GM21367 (cell line): ENCODE data around the gene PGGHG.
"Not testable (repeated sequence)": the region's sequence is repeated elsewhere in the genome, so short reads cannot be mapped to it uniquely, and the experiment has no call there.

Source experiments
- ATAC-seq: cut with Tn5 transposase; IDR thresholded peaks from one replicate; pipeline ENCODE4 v1.9.1; 2021; ENCODE audit not compliant: unreplicated experiment

Gene PGGHG

DNA sequence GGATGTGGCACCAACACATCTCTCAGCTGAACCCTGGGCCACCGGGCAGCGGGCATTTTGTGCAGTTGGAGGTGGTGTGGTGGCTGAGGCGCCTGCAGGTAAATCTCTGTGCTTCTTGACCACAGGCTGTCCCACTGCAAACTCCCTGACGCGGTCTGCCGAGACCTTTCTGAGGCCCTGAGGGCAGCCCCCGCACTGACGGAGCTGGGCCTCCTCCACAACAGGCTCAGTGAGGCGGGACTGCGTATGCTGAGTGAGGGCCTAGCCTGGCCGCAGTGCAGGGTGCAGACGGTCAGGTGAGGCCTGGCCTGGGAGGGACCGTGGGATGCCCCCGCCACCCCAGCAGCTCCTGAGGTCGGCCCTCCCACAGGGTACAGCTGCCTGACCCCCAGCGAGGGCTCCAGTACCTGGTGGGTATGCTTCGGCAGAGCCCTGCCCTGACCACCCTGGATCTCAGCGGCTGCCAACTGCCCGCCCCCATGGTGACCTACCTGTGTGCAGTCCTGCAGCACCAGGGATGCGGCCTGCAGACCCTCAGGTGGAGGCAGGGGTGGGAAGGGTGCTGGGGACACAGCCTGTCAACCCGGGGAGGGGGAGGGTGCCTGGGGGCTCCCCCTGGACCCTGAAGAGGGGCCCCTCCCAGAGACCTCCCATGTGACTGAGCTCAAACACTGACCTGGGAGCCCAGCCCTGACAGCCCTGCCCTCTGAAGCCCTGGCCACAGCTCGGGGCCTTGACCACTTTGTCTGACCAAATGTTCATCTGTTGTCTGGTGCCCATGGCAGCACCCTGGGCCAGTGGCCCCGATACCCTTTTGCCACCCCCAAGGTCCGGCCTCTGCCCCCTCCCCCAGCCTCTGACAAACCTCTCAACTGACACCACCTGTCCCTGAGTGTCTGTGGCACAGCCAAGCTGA lies 4.6 kb upstream of the PGGHG start:
- no peak for ATAC-seq

DNA sequence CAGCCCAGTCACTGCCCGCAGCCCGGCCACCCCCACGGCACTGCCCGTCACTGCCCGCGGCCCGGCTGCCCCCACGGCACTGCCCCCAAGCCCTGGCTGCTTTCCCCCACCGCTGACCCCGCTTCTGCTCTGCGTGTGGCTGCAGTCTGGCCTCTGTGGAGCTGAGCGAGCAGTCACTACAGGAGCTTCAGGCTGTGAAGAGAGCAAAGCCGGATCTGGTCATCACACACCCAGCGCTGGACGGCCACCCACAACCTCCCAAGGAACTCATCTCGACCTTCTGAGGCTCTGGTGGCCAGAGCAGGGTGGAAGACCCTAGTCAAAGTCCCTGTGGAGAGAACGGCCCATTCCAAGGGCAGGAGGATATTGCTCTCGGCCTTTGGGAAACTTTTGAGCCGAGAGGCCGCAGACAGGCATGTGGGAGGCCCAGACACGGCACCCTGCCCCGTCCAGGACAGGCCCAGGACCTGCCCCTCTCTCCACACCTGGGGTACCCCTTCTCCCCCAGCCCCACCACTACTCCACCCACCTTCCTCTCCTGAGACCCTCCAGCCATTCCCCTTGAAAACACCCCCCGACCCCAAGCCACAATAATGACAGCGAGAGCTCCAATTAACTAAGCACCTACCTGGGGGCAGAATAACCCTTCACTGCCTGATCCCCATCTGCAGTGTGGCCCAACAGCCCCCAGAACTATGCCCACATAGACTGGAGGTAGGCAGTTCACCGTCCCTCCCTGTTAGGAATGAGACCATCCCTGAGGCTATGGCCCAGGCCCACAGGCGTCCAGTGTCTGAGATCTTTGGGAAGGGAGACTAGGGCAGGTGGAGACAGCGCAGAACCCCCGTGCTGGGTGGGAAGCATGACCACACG lies 3.7 kb upstream of the PGGHG start:
- no peak for ATAC-seq

DNA sequence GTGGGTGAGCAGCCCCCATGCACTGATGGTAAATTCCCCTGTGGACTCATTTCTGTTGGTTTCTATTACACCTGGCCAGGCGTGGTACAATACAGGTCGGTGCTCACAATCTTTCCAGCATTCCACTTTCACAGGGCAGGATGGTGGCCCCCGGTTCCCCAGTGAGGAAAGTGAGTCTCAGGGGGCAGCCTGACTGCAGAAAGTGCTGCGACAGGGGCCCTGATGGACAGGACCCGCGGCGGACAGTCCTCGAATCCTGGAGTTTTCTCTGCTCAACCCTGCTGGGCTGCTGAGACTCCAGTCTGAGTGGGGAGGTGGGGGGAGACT lies 3.1 kb upstream of the PGGHG start:
- ATAC-seq, result no peak

DNA sequence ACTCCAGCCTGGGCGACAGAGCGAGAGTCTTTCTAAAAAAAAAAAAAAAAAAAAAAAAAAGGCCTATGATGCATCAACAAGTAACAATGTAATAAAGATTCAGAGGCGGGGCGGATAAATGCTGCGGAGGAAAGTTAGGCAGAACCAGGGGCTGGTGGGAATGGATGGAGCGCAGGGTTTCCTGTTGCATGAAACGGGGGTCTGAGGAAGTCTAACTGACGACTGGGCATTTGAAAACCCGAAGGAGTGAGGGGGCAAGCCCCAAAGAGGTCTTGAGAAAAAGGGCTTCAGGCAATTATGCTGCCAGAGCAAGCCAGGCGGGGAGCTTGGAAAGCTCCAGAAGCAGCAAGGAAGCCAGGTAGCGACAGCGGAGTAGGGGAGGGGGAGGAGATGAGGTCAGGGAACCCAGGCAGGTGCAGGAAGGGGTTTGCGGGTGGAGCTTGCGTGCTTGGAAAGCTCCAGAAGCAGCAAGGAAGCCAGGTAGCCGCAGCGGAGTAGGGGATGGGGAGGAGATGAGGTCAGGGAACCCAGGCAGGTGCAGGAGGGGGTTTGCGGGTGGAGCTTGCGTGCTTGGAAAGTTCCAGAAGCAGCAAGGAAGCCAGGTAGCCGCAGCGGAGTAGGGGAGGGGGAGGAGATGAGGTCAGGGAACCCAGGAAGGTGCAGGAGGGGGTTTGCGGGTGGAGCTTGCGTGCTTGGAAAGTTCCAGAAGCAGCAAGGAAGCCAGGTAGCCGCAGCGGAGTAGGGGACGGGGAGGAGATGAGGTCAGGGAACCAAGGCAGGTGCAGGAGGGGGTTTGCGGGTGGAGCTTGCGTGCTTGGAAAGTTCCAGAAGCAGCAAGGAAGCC lies 1.7 kb upstream of the PGGHG start:
- ATAC-seq, result not testable (repeated sequence)

DNA sequence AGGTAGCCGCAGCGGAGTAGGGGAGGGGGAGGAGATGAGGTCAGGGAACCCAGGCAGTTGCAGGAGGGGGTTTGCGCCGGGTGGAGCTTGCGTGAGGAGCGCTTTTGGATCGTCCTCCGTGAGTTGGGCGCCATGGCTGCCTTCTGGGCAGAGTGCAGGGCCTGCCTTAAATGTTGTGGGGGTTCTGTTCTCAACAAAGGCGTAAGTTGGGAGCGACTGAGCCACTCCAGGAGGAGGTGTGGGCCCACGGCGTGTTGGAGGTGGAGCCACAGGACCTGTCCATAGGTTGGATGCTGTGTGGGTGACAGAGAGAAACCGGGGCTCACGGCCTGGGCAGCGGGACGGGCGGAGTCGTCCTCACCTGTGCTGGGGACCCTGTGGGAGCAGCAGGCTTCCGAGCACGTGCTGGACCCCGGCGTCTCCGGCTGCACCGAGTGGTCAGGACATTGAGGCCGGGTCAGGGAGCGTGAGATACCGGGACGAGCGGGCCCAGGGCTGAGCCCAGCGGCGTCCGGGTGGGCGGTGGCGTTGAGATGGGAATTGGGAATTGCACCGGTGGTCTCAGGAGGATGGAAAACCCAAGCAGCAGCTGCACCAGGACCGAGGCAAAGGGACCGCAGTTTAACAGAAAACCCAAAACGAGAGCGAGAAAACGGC lies 977 bp upstream of the PGGHG start:
- ATAC-seq, result no peak

DNA sequence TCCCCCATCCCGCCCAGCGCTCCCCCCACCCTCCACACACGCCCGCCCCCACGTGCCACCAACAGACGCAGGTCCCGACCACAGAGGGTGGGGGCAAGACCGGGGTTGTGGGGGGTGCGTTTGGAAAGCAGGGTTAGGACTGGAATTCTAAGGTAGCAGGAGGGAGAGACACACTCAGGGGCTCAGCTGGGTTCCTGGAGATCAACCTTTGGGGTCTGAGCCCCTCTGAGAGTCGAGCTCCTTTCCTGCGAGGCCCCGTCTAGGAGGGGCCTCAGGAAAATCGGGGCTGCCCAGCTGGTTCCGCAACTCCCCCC lies 429 bp downstream of the PGGHG start:
- no peak for ATAC-seq

DNA sequence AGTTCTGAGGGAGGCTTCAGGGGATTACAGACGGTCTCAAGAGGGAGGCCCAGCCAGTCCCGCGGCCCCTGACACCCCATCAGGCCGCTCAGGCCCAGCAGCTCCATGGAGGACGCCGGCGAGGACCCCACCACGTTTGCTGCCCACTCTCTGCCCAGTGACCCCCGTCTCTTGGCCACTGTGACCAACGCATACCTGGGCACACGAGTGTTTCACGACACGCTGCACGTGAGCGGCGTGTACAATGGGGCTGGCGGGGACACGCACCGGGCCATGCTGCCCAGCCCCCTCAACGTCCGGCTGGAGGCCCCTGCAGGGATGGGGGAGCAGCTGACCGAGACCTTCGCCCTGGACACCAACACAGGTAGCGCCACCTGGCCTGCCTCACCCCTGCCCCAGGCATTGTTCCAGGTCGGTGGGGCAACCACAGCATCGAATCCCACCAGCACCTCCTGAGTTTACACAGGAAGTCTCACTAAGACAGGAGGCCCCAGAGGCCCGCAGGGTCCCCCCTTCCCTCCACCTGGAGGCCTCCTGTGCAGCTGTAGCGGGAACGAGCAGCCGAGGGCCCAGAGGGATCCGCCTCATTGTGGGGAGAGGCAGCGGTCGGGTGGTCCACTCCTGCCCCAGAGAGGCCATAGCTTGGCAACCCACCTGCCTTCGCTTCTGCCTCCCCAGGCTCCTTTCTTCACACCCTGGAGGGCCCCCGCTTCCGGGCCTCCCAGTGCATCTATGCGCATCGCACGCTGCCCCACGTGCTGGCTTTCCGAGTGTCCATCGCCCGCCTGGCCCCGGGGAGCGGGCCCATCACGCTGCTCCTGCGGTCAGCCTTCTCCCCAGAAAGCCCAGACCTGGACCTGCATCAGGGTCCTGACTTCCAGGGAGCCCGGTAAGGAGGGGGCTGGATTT lies 1.0 kb downstream of the PGGHG start:
- ATAC-seq, result no peak

DNA sequence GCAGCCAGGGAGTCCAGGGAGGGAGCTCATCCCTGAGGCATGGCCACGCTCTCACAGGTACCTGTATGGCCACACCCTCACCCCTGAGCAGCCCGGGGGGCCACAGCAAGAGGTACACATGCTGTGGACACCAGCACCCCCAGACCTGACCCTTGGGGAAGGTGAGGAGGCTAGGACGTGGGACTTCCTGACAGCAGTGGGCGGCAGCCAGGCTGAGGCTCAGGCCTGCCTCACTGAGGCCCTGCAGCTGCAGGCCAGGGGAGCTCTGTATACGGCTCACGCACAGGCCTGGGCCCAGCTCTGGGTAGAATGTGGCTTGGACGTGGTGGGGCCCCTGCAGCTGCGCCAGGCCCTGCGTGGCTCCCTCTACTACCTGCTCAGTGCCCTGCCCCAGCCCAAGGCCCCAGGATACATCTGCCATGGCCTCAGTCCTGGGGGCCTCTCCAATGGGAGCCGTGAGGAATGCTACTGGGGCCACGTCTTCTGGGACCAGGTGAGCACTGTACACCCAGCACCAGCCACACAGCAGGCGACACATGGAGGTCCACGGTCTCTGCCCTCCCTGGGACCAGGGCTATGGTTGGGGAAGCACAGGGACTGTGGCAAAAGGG lies 1.8 kb downstream of the PGGHG start:
- ATAC-seq, result no peak

DNA sequence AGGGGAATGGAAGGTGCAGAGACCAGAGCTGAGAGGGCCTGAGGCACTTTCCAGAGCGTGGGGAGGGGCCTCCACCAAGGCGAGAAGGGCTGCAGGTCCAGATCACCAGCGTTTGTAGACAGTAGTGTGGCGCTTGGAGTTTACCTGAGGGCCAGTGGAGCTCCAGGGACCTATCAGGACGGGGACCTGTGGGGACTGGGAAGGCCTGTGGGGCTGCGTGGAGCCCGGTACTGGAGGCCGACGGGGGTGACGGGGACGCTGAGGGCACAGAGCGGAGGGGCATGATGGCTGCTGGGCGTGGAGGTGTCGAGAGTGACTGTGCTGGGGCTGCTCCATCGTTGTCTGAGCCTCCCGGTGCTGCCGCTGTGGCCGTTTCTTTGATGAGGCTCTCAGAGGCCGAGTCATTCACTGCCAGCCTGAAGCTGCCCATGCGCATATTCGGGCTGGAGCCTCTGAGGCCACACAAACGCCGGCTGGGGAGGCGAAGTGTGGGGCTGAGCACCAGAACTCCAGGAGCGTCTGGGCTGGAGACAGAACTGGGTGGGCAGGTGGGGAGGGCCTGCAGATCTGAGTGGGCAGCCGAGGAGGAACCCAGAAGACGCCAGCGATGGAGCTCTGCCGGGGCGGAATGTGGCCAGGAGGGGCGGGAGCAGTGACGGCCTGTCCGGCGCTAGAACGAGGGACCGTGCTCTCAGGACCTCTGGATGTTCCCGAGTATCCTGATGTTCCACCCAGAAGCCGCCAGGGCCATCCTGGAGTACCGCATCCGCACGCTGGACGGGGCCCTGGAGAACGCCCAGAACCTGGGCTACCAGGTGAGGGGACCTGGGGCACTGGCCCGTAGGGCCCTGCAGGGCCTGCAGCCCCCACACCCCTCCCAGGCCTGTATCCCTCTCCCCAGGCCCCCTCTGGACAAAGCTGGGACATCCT lies 2.6 kb downstream of the PGGHG start:
- no peak for ATAC-seq

DNA sequence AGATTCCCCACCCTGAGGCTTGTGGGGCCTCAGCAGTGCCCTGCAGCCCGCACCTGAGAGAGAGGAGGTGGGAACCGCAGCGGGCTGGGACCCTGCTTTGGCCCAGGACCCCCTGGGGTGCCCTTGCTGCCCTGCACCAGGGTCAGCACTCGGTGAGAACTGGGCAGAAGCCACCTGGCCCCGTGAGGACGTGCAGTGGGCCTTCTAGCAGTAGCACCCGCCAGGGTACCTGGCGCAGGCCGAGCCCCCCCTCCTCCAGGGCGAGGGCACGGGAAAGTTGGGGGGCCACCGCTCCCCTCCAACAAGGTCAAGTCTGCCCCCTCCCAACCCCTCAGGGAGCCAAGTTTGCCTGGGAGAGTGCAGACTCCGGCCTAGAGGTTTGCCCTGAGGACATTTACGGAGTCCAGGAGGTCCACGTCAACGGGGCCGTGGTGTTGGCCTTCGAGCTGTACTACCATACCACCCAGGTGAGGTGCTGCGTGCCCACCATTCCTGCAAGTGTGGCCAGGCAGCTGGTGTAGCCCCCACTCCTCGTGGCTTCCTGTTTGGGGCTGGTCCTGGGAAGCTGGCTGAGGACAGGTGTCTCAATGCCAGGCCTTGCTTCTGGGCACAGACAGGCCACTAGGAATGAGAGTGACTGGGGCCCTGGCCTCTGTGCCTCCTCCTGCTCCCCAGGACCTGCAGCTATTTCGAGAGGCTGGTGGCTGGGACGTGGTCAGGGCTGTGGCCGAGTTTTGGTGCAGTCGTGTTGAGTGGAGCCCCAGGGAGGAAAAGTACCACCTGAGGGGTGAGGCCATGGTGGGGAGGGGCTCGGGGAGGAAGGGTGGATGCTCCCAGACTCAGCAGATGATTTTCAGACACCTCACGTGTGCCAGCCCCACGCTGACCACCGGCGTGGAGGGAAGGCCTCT lies 3.5 kb downstream of the PGGHG start:
- ATAC-seq, result no peak

DNA sequence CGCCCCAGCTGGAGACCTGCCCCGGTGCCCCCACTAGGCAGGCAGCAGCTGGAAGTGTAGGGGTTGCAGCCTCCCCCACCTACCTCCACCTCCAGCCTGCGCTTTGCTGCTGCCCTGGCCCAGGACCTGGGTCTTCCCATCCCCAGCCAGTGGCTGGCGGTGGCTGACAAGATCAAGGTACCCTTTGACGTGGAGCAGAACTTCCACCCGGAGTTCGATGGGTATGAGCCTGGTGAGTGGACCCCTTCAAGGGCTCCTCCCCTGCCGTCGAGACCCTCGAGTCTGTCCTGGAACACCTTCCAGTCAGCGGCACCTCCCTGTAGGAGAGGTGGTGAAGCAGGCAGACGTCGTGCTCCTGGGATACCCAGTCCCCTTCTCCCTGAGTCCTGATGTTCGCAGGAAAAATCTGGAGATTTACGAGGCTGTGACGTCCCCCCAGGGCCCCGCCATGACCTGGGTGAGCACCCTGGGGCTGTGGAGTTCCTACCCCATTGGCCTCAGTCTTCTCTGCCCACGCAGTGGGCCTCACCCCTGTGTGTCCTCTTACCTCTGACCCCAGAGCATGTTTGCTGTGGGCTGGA lies 4.4 kb downstream of the PGGHG start:
- no peak for ATAC-seq

DNA sequence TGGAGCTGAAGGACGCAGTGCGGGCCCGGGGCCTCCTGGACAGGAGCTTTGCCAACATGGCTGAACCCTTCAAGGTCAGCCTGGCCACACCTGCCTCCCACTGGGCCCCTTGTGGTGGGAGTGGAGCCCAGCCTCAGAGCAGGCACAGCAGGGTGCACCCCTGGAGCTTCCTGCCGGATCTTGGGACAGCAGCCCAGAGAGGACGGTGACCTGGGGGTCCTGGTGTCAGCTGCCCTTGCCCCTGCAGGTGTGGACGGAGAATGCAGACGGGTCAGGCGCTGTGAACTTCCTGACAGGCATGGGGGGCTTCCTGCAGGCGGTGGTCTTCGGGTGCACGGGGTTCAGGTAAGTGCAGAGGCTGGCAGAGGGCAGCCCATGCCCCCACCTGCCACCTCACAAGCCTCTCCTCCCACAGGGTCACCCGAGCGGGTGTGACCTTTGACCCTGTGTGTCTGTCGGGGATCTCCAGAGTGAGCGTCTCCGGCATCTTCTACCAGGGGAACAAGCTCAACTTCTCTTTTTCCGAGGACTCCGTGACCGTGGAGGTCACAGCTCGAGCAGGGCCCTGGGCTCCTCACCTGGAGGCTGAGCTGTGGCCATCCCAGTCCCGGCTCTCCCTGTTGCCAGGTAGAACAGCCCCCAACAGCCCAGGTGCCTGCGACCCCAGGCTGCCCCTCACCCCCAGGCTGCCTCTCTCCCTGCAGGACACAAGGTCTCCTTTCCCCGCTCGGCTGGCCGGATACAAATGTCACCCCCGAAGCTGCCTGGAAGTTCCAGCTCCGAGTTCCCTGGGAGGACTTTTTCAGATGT lies 5.1 kb downstream of the PGGHG start:
- no peak for ATAC-seq

DNA sequence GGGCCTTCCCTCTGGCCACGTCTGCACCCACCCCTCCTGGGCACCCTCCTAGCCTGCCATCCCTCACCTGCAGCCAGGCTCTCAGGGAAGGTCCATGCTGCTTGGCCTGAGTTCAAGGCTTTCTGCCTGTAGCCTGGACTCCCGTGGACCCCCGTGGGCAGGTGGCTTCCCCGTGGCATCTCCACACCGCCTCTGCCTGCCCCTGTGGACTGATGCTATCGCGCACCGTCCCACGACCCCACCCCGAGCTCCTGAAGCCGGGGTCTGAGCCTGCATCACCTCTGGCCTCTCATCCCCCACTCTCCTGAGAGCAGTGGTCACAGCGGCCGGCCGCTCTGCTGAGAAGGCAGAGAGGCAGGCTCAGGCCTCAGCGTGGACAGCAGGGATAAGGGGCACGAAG lies 5.9 kb downstream of the PGGHG start:
- ATAC-seq, result no peak

DNA sequence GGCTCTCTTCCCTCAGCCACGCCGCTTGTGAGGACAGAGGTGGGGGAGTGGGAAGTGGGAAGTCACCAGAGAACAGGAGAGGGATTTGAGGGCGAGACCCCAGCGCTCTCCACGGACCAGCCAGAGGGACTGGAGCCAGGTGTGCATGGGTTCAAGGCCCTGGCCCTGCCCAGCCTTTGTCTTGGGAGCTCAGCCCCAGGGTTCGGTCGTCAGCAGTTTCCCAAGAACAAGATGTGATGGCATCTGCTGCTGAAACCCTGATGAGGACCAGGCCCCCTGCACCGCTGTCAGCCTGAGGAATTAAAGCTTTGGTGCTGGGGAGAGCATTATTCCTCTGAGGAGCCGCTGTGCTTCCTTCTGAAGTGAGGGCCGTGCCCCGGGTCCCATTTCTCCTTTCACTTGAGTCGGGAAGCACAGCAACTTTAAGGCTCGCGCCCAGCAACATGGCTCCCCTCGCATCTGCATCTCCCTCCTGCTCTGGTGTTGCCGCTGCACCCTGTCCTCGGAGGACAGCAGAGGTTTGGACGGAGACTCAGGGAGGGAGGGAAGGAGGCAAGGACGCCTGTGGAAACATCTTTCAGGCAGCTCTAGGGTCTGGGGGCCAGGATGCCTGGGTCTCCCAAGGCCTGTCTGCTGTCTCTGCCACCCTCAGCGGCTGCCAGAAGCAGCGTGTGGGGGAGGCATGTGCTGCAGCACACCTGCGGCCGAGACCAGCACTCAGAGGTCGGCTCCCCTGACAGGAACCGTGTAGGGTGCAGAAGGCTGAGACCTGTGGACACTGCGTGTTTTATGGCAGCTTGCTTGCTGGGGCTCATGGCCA lies 6.6 kb downstream of the PGGHG start:
- no peak for ATAC-seq
